Measurements from ENCODE around the gene TPPP. TPM values are rescaled to one million over a fixed set of nuclear protein-coding genes. Genes with fewer than 3 reads are reported as not detected.

TPPP gene
- total RNA-seq, 1 experiment from 2014 or later: 3.9 TPM

- Histone ChIP-seq H3K4me3 (replicated peaks in 1 of 2; ENCODE audit: low read depth in 1 of 2, low read length in 2 of 2) (no peak overlapping the region), H3K9me2 (ENCODE audit: insufficient read depth) (no peaks in the 10 kb centered on the region), H3K9me3 (ENCODE audit: control insufficient read depth in 1 of 2, insufficient read depth in 1 of 2, low read depth in 1 of 2, low read length in 2 of 2) (no peaks in the 10 kb centered on the region), H3K79me2 (ENCODE audit: insufficient read depth, low read length) (peaks cover 31% of the 10 kb centered on the region), H3K27me3 (ENCODE audit: insufficient read depth, low read length) (no peaks in the 10 kb centered on the region), H3K27ac (ENCODE audit: low read depth, low read length) (no peak overlapping the region), H2AFZ (ENCODE audit: low read depth, low read length, poor library complexity, severe bottlenecking) (no peak overlapping the region), H3K4me1 (ENCODE audit: control insufficient read depth in 1 of 2, insufficient read depth in 2 of 2, low read length in 2 of 2) (no peaks in the 10 kb centered on the region), H3K9ac (ENCODE audit: low read length) (no peak overlapping the region), H4K20me1 (ENCODE audit: insufficient read depth) (no peaks in the 10 kb centered on the region), H3K36me3 (ENCODE audit: control insufficient read depth in 1 of 2, insufficient read depth in 2 of 2, low read length in 2 of 2) (peaks cover 15 to 43% of the 10 kb centered on the region in 2 experiments; a peak in 3 of 4 replicates), H3K4me2 (ENCODE audit: low read length) (no peak overlapping the region)
- POLR2A ChIA-PET: no interaction called here
- DNase-seq (ENCODE audit: low read depth, low spot score) (no peak), ATAC-seq (no peak)
- TF ChIP-seq CTCF (IDR thresholded peaks at IDR 0.05 in 2 of 3, conservative IDR thresholded peaks at IDR 0.05 in 1 of 3; ENCODE audit: borderline replicate concordance in 1 of 3, insufficient read depth in 1 of 3, low read depth in 2 of 3, low read length in 2 of 3): no peak
- no peak for TF ChIP-seq RAD21 (IDR thresholded peaks at IDR 0.05; ENCODE audit: low read depth)
- TF ChIP-seq ATF3 (IDR thresholded peaks at IDR 0.05): no peak
- CTCF ChIA-PET: no interaction called here
- RAD21 ChIA-PET (ENCODE audit: low non-redundant PET in 1 of 2, low total read pairs in 2 of 2, uncharacterized antibody in 2 of 2, unreplicated experiment in 2 of 2): no interaction called here
- BruUV-seq (replicated peaks): no TSS peak
- intact Hi-C loops (cut with micrococcal nuclease): no loop called here
Observed at GRCh38 chr5:625516-625915, 67.6 kb downstream of the TPPP start.

GRCh38 chr5:624951-625230 is 68.3 kb downstream of the TPPP start:
- Histone ChIP-seq H4K20me1 (ENCODE audit: insufficient read depth) (no peaks in the 10 kb centered on the region), H3K9ac (ENCODE audit: low read length) (no peak overlapping the region), H3K27me3 (ENCODE audit: insufficient read depth, low read length) (no peaks in the 10 kb centered on the region), H3K4me2 (ENCODE audit: low read length) (no peak overlapping the region), H3K9me3 (ENCODE audit: control insufficient read depth in 1 of 2, insufficient read depth in 1 of 2, low read depth in 1 of 2, low read length in 2 of 2) (no peaks in the 10 kb centered on the region), H3K9me2 (ENCODE audit: insufficient read depth) (no peaks in the 10 kb centered on the region), H3K4me3 (replicated peaks in 1 of 2; ENCODE audit: low read depth in 1 of 2, low read length in 2 of 2) (no peak overlapping the region), H3K27ac (ENCODE audit: low read depth, low read length) (no peak overlapping the region), H3K36me3 (ENCODE audit: control insufficient read depth in 1 of 2, insufficient read depth in 2 of 2, low read length in 2 of 2) (peaks cover 19 to 49% of the 10 kb centered on the region in 2 experiments; a peak in 3 of 4 replicates), H2AFZ (ENCODE audit: low read depth, low read length, poor library complexity, severe bottlenecking) (no peak overlapping the region), H3K79me2 (ENCODE audit: insufficient read depth, low read length) (peaks cover 31% of the 10 kb centered on the region), H3K4me1 (ENCODE audit: control insufficient read depth in 1 of 2, insufficient read depth in 2 of 2, low read length in 2 of 2) (no peaks in the 10 kb centered on the region)
- ChIA-PET RAD21 (ENCODE audit: low non-redundant PET in 1 of 2, low total read pairs in 2 of 2, uncharacterized antibody in 2 of 2, unreplicated experiment in 2 of 2) (no interaction called here), POLR2A (no interaction called here), CTCF (no interaction called here)
- ATAC-seq: no peak
- intact Hi-C loops (cut with micrococcal nuclease): no loop called here
- BruUV-seq (replicated peaks): no TSS peak
- DNase-seq (ENCODE audit: low read depth, low spot score): no peak
- TF ChIP-seq REST (IDR thresholded peaks at IDR 0.05; ENCODE audit: low read depth): no peak
- TF ChIP-seq MAX (IDR thresholded peaks at IDR 0.05): no peak
- no peak for TF ChIP-seq ZNF274 (IDR thresholded peaks at IDR 0.05; ENCODE audit: low read depth, low read length)
- no peak for TF ChIP-seq CTCF (IDR thresholded peaks at IDR 0.05 in 2 of 3, conservative IDR thresholded peaks at IDR 0.05 in 1 of 3; ENCODE audit: borderline replicate concordance in 1 of 3, insufficient read depth in 1 of 3, low read depth in 2 of 3, low read length in 2 of 3)
- no peak for TF ChIP-seq CBX3 (IDR thresholded peaks at IDR 0.05; ENCODE audit: low read depth)
- no peak for TF ChIP-seq ZBTB33 (IDR thresholded peaks at IDR 0.05; ENCODE audit: extremely low read depth, insufficient replicate concordance, low read length)
